HAP-1 (cell line): ENCODE results near the gene YES1.

Experiments used
- DNase-seq, 2 experiments: peaks; one replicate each; pipeline ENCODE4 v3.0.0-alpha.2; 2016 to 2020; ENCODE audit warnings: low spot score in 2 of 2
- H3K27me3 ChIP-seq: fragments of 250-450 bp; sonication (Bioruptor Pico); 2 replicates; pipeline ENCODE4 v1.5.1; 2020; ENCODE audit warnings: low read depth, mild to moderate bottlenecking, moderate library complexity
- H3K36me3 ChIP-seq: fragments of 250-450 bp; sonication (Bioruptor Pico); replicated peaks from 2 replicates; pipeline ENCODE4 v1.5.1; 2020; ENCODE audit warnings: mild to moderate bottlenecking
- H3K4me1 ChIP-seq: fragments of 250-450 bp; sonication (Bioruptor Pico); 2 replicates; pipeline ENCODE4 v1.5.1; 2020; ENCODE audit warnings: mild to moderate bottlenecking
- H3K4me3 ChIP-seq: fragments of 250-450 bp; sonication (Bioruptor Pico); 2 replicates; pipeline ENCODE4 v1.5.1; 2020; ENCODE audit warnings: mild to moderate bottlenecking, moderate library complexity
- H3K9me3 ChIP-seq: fragments of 250-450 bp; sonication (Bioruptor Pico); 2 replicates; pipeline ENCODE4 v1.5.1; 2020; ENCODE audit warnings: mild to moderate bottlenecking, moderate library complexity
- in situ Hi-C: fragments of 300-500 bp; cut with MboI; formaldehyde crosslinking; loops from 3 replicates; pipeline ENCODE4 v1.14.3; 2020; ENCODE audit warnings: low sequenced_read_pairs, inconsistent platforms, mixed read lengths

YES1 gene

GRCh38 chr18:676736-677135, 135.3 kb downstream of the YES1 start:
- Histone ChIP-seq H3K36me3 (peaks cover 83% of the 10 kb centered on the region), H3K4me1 (no peaks in the 10 kb centered on the region), H3K9me3 (no peaks in the 10 kb centered on the region), H3K27me3 (no peaks in the 10 kb centered on the region), H3K4me3 (no peak overlapping the region)
- in situ Hi-C loops: no loop called here
- no peak for DNase-seq

- no peaks in the 10 kb centered on the region for H3K9me3 ChIP-seq
- no peak overlapping the region for H3K4me3 ChIP-seq
- DNase-seq: peak in 1 of 2 experiments; percentile 7
- peaks cover 83% of the 10 kb centered on the region for H3K36me3 ChIP-seq
- no peaks in the 10 kb centered on the region for H3K27me3 ChIP-seq
- no peaks in the 10 kb centered on the region for H3K4me1 ChIP-seq
- in situ Hi-C loops: no loop called here
These were observed 136.0 kb downstream of the YES1 start for GRCh38 chr18:676069-676468.

- Histone ChIP-seq H3K4me1 (no peaks in the 10 kb centered on the region), H3K36me3 (peaks cover 86% of the 10 kb centered on the region), H3K9me3 (no peaks in the 10 kb centered on the region), H3K4me3 (no peak overlapping the region), H3K27me3 (no peaks in the 10 kb centered on the region)
- in situ Hi-C loops: no loop called here
- peak in 1 of 2 experiments; percentile 0 for DNase-seq
These were observed 136.7 kb downstream of the YES1 start for GRCh38 chr18:675307-675706.

GRCh38 chr18:673769-674168, 138.3 kb downstream of the YES1 start:
- H3K27me3 ChIP-seq: no peaks in the 10 kb centered on the region
- no peaks in the 10 kb centered on the region for H3K9me3 ChIP-seq
- in situ Hi-C loops: no loop called here
- no peaks in the 10 kb centered on the region for H3K4me1 ChIP-seq
- no peak overlapping the region for H3K4me3 ChIP-seq
- H3K36me3 ChIP-seq: peaks cover 95% of the 10 kb centered on the region
- DNase-seq: no peak

GRCh38 chr18:673317-673716, 138.7 kb downstream of the YES1 start:
- H3K27me3 ChIP-seq: no peaks in the 10 kb centered on the region
- no peak for DNase-seq
- in situ Hi-C loops: no loop called here
- peaks cover 97% of the 10 kb centered on the region for H3K36me3 ChIP-seq
- no peaks in the 10 kb centered on the region for H3K9me3 ChIP-seq
- H3K4me1 ChIP-seq: no peaks in the 10 kb centered on the region
- no peak overlapping the region for H3K4me3 ChIP-seq
